ENCODE results near the gene RETREG1.
A peak's percentile ranks its signal among the peaks of the same experiment; 100 is the strongest.

The RETREG1 gene

GRCh38 chr5:16464664-16465543 lies 151.9 kb downstream of the RETREG1 start:
- Histone ChIP-seq H3K4me3 (ENCODE audit: low read depth, low read length) (peak overlapping the region; percentile 97), H3K9ac (ENCODE audit: low read depth, low read length) (peak overlapping the region; percentile 80), H3K4me1 (ENCODE audit: control insufficient read depth, insufficient read depth, low read length) (no peaks in the 10 kb centered on the region), H3K9me3 (ENCODE audit: control insufficient read depth, insufficient read depth, low read length) (no peaks in the 10 kb centered on the region), H3K27me3 (ENCODE audit: control insufficient read depth, insufficient read depth, low read length) (no peaks in the 10 kb centered on the region), H3K36me3 (ENCODE audit: control insufficient read depth, insufficient read depth, low read length) (peaks cover 34% of the 10 kb centered on the region), H3K27ac (ENCODE audit: low read depth, low read length) (peak overlapping the region; percentile 32)

DNA sequence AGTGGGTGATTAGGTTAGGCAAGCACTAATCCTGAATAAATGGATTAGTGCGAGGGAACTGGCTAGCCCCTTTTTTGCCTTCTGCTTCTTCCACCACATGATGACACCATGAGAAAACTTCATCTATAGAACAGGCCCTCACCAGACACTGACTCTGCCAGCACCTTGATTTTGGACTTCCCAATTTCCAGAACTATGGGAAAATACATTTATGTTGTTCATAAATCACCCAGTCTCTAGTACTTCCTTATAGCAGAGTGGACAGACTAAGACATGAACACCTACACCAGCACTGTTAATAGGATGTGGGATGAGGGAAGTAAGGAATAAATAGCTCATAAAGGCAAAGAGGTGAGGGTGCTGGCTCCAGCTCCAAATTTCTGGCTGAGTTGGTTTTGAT lies 152.6 kb downstream of the RETREG1 start:
- H3K36me3 ChIP-seq (ENCODE audit: control insufficient read depth, insufficient read depth, low read length): peaks cover 41% of the 10 kb centered on the region
- no peaks in the 10 kb centered on the region for H3K27me3 ChIP-seq (ENCODE audit: control insufficient read depth, insufficient read depth, low read length)
- H3K4me3 ChIP-seq (ENCODE audit: low read depth, low read length): peak overlapping the region; percentile 97
- H3K4me1 ChIP-seq (ENCODE audit: control insufficient read depth, insufficient read depth, low read length): no peaks in the 10 kb centered on the region
- H3K27ac ChIP-seq (ENCODE audit: low read depth, low read length): no peak overlapping the region
- no peak overlapping the region for H3K9ac ChIP-seq (ENCODE audit: low read depth, low read length)
- H3K9me3 ChIP-seq (ENCODE audit: control insufficient read depth, insufficient read depth, low read length): no peaks in the 10 kb centered on the region

- H3K9ac ChIP-seq (ENCODE audit: low read depth, low read length): no peak overlapping the region
- no peak overlapping the region for H3K4me3 ChIP-seq (ENCODE audit: low read depth, low read length)
- H3K4me1 ChIP-seq (ENCODE audit: control insufficient read depth, insufficient read depth, low read length): no peaks in the 10 kb centered on the region
- no peaks in the 10 kb centered on the region for H3K9me3 ChIP-seq (ENCODE audit: control insufficient read depth, insufficient read depth, low read length)
- peaks cover 64% of the 10 kb centered on the region for H3K36me3 ChIP-seq (ENCODE audit: control insufficient read depth, insufficient read depth, low read length)
- H3K27ac ChIP-seq (ENCODE audit: low read depth, low read length): no peak overlapping the region
- H3K27me3 ChIP-seq (ENCODE audit: control insufficient read depth, insufficient read depth, low read length): no peaks in the 10 kb centered on the region
Measured at GRCh38 chr5:16461782-16462181, 155.0 kb downstream of the RETREG1 start.

DNA sequence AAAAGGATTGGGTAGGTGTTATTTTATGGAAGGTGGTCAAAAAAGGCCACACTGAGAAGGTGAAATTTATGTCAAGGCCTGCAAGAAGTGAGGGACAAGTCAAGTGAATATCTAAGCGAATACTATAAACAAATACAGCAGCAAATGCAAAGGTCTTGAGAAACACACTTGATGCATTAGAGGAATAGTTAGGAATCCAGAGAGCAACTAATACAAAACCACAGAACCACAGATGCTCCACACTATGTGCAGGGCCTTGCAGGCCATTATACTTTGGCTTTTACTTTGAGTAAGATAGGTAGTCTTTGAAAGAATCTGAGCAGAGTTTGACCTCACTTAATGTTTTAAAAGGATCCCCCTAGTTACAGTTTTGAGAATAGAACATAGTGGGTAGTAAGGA lies 155.8 kb downstream of the RETREG1 start:
- Histone ChIP-seq H3K36me3 (ENCODE audit: control insufficient read depth, insufficient read depth, low read length) (peaks cover 67% of the 10 kb centered on the region), H3K4me1 (ENCODE audit: control insufficient read depth, insufficient read depth, low read length) (0 out of 2 replicates have a peak, but pooled peaks cover 1% of the 10 kb centered on the region), H3K9me3 (ENCODE audit: control insufficient read depth, insufficient read depth, low read length) (no peaks in the 10 kb centered on the region), H3K4me3 (ENCODE audit: low read depth, low read length) (no peak overlapping the region), H3K27me3 (ENCODE audit: control insufficient read depth, insufficient read depth, low read length) (no peaks in the 10 kb centered on the region), H3K27ac (ENCODE audit: low read depth, low read length) (no peak overlapping the region), H3K9ac (ENCODE audit: low read depth, low read length) (no peak overlapping the region)

DNA sequence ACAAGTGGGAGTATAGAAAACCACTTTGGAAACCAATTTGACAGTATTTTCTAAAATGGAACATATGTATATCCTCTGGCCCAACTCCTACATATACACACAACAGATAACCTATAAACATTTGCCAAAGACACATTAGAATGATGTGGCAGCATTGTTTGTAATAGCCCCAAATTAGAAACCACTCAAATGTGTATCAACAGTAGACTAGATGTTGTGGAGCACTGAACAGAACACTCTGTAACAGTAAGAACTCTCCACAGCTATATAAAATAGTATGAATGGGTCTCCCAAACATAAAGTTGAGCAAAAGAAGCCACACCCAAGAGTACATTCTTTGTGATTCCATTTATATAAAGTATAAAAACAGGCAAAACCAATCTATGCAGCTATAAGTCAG lies 157.3 kb downstream of the RETREG1 start:
- Histone ChIP-seq H3K27ac (ENCODE audit: low read depth, low read length) (no peak overlapping the region), H3K9me3 (ENCODE audit: control insufficient read depth, insufficient read depth, low read length) (no peaks in the 10 kb centered on the region), H3K9ac (ENCODE audit: low read depth, low read length) (no peak overlapping the region), H3K4me1 (ENCODE audit: control insufficient read depth, insufficient read depth, low read length) (0 out of 2 replicates have a peak, but pooled peaks cover 4% of the 10 kb centered on the region), H3K4me3 (ENCODE audit: low read depth, low read length) (no peak overlapping the region), H3K27me3 (ENCODE audit: control insufficient read depth, insufficient read depth, low read length) (no peaks in the 10 kb centered on the region), H3K36me3 (ENCODE audit: control insufficient read depth, insufficient read depth, low read length) (peaks cover 83% of the 10 kb centered on the region)

GRCh38 chr5:16457853-16458252 lies 158.9 kb downstream of the RETREG1 start:
- Histone ChIP-seq H3K9me3 (ENCODE audit: control insufficient read depth, insufficient read depth, low read length) (no peaks in the 10 kb centered on the region), H3K36me3 (ENCODE audit: control insufficient read depth, insufficient read depth, low read length) (peaks cover 80% of the 10 kb centered on the region), H3K4me1 (ENCODE audit: control insufficient read depth, insufficient read depth, low read length) (0 out of 2 replicates have a peak, but pooled peaks cover 4% of the 10 kb centered on the region), H3K27ac (ENCODE audit: low read depth, low read length) (no peak overlapping the region), H3K27me3 (ENCODE audit: control insufficient read depth, insufficient read depth, low read length) (no peaks in the 10 kb centered on the region), H3K4me3 (ENCODE audit: low read depth, low read length) (no peak overlapping the region), H3K9ac (ENCODE audit: low read depth, low read length) (no peak overlapping the region)

DNA sequence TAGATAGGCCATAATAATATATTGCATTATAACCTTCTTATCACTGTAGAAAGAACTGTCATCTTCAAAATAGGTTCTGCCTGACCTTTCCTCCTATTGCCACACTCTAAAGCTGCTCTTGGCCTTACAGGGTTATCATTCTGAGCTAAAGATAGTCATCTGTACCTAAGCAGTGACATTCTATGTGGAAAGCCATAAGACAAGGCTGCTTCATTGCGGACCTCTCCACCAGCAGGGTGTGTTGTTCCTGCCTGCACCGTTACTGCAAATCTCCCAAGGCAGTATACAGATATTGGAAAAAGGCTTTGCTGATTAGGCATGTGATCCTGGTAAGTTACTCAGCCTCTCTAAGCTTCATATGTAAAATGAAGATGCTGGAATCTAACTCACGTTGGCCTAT lies 159.3 kb downstream of the RETREG1 start:
- no peak overlapping the region for H3K27ac ChIP-seq (ENCODE audit: low read depth, low read length)
- no peak overlapping the region for H3K4me3 ChIP-seq (ENCODE audit: low read depth, low read length)
- H3K27me3 ChIP-seq (ENCODE audit: control insufficient read depth, insufficient read depth, low read length): no peaks in the 10 kb centered on the region
- H3K36me3 ChIP-seq (ENCODE audit: control insufficient read depth, insufficient read depth, low read length): peaks cover 80% of the 10 kb centered on the region
- no peak overlapping the region for H3K9ac ChIP-seq (ENCODE audit: low read depth, low read length)
- H3K9me3 ChIP-seq (ENCODE audit: control insufficient read depth, insufficient read depth, low read length): no peaks in the 10 kb centered on the region
- 0 out of 2 replicates have a peak, but pooled peaks cover 4% of the 10 kb centered on the region for H3K4me1 ChIP-seq (ENCODE audit: control insufficient read depth, insufficient read depth, low read length)

DNA sequence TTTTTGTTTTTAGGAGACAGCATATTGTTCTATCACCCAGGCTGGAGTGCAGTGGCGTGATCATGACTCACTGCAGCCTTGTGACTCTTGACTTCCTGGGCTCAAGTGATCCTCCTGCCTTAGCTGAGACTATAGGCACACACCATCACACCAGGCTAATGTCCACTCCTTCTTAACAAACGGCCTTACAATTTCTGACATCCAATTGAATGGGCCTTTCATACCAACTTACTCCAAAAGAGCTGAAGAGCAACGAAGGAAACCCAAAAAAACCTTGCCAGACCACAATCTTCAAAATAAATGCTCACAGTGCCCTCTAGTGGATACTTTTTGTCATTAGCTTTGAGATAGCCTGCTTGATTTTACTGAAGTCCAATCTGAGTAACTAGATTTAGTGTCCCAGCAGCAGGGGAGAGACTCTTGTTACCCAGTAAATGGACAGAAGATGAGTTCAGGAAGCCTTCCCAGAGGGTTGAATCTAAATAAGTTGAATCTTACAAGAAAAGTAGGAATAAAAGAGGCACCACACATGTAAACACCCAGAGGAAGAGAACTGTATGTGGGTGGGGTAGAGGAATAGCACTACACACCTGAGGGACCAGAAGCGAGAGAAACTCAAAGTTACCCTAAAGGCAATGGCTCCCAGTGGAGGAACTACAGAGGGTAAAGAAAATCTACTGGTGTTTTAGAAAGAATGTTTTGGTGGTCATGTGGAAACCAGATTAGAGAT lies 160.5 kb downstream of the RETREG1 start:
- H3K4me3 ChIP-seq (ENCODE audit: low read depth, low read length): no peak overlapping the region
- no peaks in the 10 kb centered on the region for H3K27me3 ChIP-seq (ENCODE audit: control insufficient read depth, insufficient read depth, low read length)
- no peak overlapping the region for H3K27ac ChIP-seq (ENCODE audit: low read depth, low read length)
- H3K9me3 ChIP-seq (ENCODE audit: control insufficient read depth, insufficient read depth, low read length): no peaks in the 10 kb centered on the region
- H3K9ac ChIP-seq (ENCODE audit: low read depth, low read length): no peak overlapping the region
- H3K36me3 ChIP-seq (ENCODE audit: control insufficient read depth, insufficient read depth, low read length): peaks cover 80% of the 10 kb centered on the region
- H3K4me1 ChIP-seq (ENCODE audit: control insufficient read depth, insufficient read depth, low read length): 0 out of 2 replicates have a peak, but pooled peaks cover 4% of the 10 kb centered on the region

- H3K27me3 ChIP-seq (ENCODE audit: control insufficient read depth, insufficient read depth, low read length): no peaks in the 10 kb centered on the region
- H3K36me3 ChIP-seq (ENCODE audit: control insufficient read depth, insufficient read depth, low read length): peaks cover 80% of the 10 kb centered on the region
- no peak overlapping the region for H3K27ac ChIP-seq (ENCODE audit: low read depth, low read length)
- no peaks in the 10 kb centered on the region for H3K9me3 ChIP-seq (ENCODE audit: control insufficient read depth, insufficient read depth, low read length)
- no peak overlapping the region for H3K4me3 ChIP-seq (ENCODE audit: low read depth, low read length)
- H3K9ac ChIP-seq (ENCODE audit: low read depth, low read length): no peak overlapping the region
- H3K4me1 ChIP-seq (ENCODE audit: control insufficient read depth, insufficient read depth, low read length): 0 out of 2 replicates have a peak, but pooled peaks cover 4% of the 10 kb centered on the region
Measured at GRCh38 chr5:16455668-16456067, 161.1 kb downstream of the RETREG1 start.

DNA sequence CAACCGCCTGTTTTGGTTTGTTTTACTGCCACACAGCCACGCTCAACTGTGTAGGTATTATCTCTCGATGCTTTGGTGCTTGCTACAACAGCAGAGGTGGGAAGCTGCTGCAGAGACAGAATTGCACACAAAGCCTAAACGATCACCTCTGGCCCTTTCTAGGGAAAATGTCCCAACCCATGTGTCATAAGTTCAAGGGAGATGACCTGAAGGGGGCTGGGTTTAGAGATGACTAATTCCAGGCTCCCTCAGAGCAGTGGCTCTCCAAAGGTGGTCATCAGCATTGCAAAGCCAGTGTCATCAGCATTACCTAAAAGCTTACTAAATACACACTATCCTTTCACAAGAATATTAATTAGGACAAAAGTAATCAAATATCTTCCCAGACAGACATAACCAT lies 162.1 kb downstream of the RETREG1 start:
- H3K27ac ChIP-seq (ENCODE audit: low read depth, low read length): no peak overlapping the region
- H3K4me1 ChIP-seq (ENCODE audit: control insufficient read depth, insufficient read depth, low read length): 0 out of 2 replicates have a peak, but pooled peaks cover 4% of the 10 kb centered on the region
- H3K4me3 ChIP-seq (ENCODE audit: low read depth, low read length): no peak overlapping the region
- no peak overlapping the region for H3K9ac ChIP-seq (ENCODE audit: low read depth, low read length)
- no peaks in the 10 kb centered on the region for H3K9me3 ChIP-seq (ENCODE audit: control insufficient read depth, insufficient read depth, low read length)
- H3K36me3 ChIP-seq (ENCODE audit: control insufficient read depth, insufficient read depth, low read length): peaks cover 82% of the 10 kb centered on the region
- H3K27me3 ChIP-seq (ENCODE audit: control insufficient read depth, insufficient read depth, low read length): no peaks in the 10 kb centered on the region

GRCh38 chr5:16453609-16454008 lies 163.2 kb downstream of the RETREG1 start:
- Histone ChIP-seq H3K9ac (ENCODE audit: low read depth, low read length) (no peak overlapping the region), H3K36me3 (ENCODE audit: control insufficient read depth, insufficient read depth, low read length) (peaks cover 83% of the 10 kb centered on the region)

More at GRCh38 chr5:16453609-16454008, 163.2 kb downstream of the RETREG1 start:
- Histone ChIP-seq H3K27me3 (ENCODE audit: control insufficient read depth, insufficient read depth, low read length) (no peaks in the 10 kb centered on the region), H3K4me1 (ENCODE audit: control insufficient read depth, insufficient read depth, low read length) (0 out of 2 replicates have a peak, but pooled peaks cover 4% of the 10 kb centered on the region), H3K9me3 (ENCODE audit: control insufficient read depth, insufficient read depth, low read length) (no peaks in the 10 kb centered on the region), H3K27ac (ENCODE audit: low read depth, low read length) (no peak overlapping the region), H3K4me3 (ENCODE audit: low read depth, low read length) (no peak overlapping the region)
